T-helper 2 cell (primary cell): ENCODE results near the gene CCDC187.

ENCODE experiments used
- DNase-seq, 5 experiments: peaks; one replicate each; pipeline versions ENCODE4 v3.0.0 to v3.0.0-alpha.2; 2012 to 2022

CCDC187 gene

GRCh38 chr9:136311051-136312008 is 7.4 kb upstream of the CCDC187 start:
- no peak for DNase-seq

- no peak for DNase-seq
Measured at GRCh38 chr9:136310273-136311030, 6.6 kb upstream of the CCDC187 start.

GRCh38 chr9:136309806-136310220 is 5.9 kb upstream of the CCDC187 start:
- no peak for DNase-seq

DNA sequence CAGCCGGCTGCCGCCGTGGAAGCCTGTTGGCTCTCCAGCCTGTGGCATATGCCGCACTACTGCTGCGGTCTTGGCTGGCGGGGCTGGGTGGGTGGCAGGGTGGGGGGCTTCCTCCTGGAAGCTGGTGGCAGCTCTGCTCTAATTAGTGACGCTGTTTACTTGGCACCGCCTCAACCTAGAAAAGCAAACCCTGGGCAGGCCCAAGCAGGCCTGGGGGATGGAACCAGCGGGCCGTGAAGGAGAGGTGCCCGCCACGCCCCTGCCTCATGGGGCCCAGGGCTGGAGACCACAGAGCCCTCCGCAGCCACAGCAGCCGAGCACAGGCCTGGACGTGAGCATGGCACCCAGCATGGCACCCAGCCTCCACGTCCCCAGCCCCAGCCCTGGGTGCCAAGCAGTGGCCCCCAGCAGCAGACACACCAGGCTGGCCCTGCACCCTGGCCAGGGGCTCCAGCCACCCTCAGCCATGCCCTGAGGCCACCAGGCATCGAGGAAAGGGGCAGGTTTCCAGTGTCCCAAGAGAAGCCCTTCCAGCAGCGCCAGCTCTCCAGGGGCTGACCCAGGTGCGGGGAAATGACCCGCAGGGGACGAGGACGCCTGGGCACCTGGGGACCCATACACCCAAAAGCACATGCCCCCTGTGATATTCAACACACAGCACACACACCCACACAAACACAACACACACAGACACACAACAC is 5.4 kb upstream of the CCDC187 start:
- no peak for DNase-seq

DNA sequence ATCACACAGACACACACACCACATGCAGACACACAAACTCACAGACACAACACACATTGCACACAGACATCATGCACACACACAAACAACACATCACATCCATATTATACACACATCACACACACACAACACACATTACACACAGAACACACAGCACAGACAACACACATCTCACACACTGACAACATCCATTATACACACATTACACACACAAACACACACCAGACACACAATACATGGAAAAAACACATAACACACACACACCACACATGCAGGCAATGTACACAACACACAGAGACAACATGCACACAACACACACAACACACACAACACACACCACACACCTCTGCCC is 4.8 kb upstream of the CCDC187 start:
- DNase-seq: no peak

GRCh38 chr9:136308006-136308701 is 4.3 kb upstream of the CCDC187 start:
- DNase-seq: no peak

DNA sequence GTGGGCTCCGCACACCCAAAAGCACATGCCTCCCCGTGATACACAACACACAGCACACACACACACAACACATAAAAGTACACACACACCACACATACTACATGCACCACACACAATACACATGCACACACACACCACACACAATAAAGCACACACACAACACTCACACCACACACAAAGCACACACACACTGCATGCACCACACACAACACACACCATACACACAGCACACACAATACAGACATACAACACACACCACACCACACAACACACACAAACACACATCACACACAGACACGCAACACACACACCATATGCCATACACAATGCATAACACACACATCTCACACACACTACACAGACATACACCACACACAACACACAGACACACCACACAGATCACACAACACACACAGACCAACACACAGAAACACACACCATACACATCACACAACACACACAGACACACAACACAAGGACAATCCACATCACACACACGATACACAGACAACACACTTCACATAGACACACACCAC is 3.4 kb upstream of the CCDC187 start:
- DNase-seq: peak in 1 of 5 experiments; percentile 38

DNA sequence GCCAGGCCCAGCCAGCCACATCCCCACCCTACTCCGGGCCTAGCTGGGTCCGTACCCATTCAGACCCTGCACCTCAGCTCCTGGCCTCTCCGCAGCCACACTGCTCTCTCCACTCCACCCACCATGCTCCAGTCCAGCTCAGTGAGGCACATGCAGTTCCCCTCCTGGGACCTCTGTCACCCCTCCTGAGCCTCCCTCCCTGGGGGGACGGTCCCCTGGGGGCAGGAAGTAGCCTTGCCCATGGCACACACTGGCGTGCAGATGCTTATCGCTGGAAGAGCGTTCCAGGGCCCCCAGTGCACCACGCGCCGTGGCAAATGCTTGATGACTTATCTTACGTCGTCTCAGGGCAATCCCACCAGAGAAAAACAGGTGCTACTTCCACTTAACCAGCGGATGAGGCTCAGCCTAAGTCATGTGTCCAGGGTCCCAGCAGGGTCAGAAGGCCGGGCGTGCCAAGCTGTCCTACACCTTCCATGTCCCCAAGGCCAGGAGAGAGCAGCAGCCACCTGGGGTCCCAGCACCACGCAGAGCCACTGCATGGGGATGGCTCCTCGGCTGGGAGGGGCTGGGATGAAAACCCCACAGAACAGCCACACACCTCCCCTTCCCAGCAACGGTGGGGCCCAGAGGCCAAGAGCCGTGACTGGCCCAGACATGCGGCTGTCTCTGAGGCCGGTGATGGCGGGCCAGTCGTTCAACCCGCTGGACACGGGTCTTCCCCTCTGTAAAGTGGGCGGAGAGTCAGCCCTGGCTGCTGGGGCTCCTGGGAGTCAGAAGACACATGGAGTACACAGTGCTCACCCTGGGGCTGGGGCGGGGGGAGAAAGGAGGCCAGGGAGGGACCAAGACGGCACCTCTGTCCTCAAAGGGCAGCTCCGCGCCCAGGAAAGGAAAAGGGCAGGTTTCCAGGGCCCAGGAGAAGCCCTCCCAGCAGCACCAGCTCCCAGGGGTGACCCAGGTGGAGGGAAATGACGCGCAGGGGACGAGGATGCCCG is 2.6 kb upstream of the CCDC187 start:
- no peak for DNase-seq

DNA sequence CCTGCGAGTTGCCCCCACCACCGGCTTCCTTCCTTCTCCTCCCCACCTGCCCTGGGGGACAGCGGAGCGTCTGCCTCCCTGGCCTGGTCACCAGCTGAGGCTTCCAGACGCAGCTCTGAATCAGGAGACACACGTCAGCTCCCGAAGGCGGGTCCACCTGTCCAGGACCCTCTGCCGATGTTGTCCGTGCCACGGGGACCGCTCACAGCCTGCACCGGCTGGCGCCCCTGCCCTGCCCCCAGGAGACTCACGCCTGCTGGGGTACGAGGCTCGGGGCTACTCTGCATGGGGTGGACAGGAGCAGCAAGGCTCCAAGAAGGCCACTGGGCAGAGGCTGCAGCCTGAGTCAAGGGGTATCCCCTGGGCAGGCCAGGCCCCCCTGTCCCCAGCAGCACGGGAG is 1.9 kb upstream of the CCDC187 start:
- no peak for DNase-seq

DNA sequence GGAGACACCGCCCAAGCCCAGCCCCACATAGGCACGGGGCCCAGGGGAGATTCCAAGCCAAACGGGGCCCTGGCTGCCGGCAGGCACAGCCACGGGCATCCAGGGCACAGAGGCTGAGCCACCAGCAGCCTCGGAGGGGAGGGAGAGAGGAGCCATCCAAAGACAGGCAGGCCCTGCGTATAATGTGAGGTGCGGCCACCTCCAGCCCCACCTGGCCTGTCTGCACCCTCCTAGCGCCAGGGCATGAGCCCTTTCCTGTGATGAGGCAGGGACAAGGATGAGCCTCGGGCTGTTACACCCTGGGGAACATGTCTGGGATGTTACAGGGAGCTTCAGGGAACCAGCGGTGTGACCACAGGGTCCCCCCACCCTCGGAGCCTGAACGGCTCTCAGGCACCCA is 1.1 kb upstream of the CCDC187 start:
- DNase-seq: no peak

DNA sequence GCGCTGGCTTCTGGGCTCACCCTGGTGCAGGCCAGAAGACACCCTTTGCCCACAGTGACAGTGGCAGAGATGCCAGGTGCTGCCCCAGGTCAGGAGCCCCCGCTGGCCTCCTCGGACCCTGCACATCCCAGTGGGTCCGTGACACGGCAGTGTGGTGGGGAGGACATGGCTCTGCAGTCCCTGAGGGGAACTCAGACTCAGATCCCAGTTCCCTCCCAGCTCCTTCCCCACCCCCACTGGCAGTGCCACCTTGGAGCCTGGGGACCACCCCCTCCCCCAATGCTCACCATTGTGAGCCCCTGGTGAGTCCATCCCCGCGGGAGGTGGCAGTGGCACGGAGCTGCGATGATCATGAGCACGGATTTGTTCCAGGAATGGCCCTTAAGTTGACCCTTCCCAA is 562 bp upstream of the CCDC187 start:
- no peak for DNase-seq

GRCh38 chr9:136303066-136303824 is 649 bp downstream of the CCDC187 start:
- DNase-seq: no peak

DNA sequence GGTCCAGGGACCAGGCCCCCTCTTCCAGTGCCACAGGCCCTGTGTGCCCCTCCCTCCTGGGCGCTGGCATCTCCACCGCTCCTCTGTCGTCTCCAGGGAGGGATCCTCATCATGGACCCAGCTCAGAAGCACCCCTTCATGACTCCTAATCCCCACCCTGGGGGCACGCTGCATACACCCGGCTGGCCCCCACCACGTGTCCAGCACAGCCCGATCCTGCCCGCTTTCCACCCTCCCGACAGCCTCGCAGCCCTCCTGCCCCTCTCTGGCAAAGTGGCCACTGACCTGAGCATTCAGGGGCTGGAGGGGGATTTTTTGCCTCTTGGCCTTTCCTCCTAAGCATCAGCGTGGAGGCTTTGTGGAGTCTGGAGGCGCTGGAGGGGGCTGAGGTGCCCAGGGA is 1.4 kb downstream of the CCDC187 start:
- no peak for DNase-seq

DNA sequence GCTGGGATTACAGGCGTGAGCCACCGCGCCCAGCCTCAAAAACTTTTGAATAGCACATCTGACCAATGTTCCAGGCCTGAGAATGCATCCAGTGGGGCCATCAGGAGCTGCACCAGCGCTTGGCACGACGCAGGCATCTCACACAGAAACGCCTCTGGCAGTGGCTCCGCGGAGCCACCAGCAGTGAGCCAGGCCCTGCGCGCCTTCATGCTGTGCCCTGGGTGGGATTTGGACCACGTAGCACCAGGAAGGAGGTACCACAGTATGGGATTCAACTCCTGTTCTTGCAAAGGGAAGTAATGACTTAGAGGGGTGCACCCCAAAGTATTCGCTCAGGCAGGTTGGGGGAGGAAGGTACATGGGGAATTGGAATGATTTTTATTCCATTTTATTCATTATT is 3.0 kb downstream of the CCDC187 start:
- no peak for DNase-seq

DNA sequence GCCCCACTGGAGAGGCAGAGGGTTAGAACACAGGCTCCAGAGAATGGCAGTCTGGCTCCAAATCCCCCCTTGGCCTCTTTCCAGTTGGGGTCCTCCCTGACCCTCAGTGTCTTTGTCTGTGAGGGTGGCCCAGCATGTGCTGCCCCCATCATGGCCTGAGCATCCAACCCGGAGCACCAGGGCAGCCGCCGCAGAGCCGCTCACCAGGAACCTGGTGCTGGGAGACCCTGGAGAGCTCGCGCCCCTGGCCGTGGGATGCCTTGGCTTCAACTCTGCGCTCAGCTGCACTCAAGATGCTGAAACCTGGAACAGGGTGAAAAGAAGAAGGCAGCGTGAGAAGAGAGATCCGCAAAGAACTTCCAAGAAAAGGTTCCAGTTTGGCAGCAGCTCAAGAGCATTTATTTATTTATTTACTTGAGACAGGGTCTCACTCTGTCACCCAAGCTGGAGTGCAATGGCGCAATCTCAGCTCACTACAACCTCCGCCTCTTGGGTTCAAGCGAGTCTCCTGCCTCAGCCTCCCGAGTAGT is 3.8 kb downstream of the CCDC187 start:
- no peak for DNase-seq

- no peak for DNase-seq
Measured at GRCh38 chr9:136299541-136299940, 4.4 kb downstream of the CCDC187 start.

- no peak for DNase-seq
Measured at GRCh38 chr9:136299116-136299515, 4.8 kb downstream of the CCDC187 start.

DNA sequence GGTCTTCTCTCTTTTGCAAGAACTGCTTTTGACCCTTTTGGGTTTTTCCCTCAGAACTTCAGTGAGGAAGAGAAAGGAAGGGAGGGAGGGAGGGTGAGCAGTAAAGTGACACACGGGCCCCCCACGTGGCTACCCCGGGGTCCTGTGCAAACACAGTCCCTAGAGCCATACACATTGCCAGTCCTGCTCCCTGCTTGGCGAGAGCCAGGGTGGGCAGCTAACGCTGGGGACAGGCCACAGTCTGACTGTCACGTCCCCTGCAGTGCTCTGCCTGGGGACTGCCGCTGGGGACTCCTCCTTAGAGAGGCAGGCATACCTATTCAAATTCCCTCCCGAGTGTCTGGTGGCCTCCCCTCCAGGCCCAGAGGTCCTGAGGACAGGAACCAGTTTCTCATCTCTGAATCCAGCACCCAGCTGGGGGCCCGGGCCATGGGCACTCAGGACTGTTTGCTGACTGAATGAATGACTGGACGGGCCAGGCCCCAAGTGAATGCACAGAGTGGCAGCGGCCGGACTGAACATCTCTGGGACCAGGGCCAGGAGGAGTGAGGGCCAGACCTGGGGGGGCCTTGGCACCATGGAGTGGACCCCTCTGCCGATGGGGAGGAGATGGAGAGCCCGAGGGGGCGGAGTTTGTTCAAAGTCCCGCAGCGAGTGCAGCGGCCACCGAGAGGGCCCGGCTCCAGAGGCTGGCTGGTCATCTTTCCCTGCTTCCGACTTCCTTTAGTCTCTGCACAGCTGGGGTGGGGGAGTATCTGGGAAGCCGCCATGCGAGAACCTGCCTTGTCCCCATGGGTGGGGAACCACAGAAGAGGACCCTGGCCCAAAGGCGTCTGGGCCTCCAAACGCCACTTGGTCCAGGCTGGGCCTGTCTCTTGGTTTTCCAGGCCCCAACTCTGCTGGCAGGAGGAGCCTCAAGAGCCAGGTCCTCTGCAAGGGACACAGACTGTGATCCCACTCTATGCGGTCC is 5.8 kb downstream of the CCDC187 start:
- no peak for DNase-seq
